NCI-H2196 (cell line): ENCODE results near the gene DRD5.
"Not testable (repeated sequence)": the region's sequence is repeated elsewhere in the genome, so short reads cannot be mapped to it uniquely, and the experiment has no call there.

Source experiments
- DNase-seq: peaks from one replicate; lab custom pipeline; 2025; ENCODE audit not compliant: unreplicated experiment; lab: John Stamatoyannopoulos, UW

Gene DRD5

DNA sequence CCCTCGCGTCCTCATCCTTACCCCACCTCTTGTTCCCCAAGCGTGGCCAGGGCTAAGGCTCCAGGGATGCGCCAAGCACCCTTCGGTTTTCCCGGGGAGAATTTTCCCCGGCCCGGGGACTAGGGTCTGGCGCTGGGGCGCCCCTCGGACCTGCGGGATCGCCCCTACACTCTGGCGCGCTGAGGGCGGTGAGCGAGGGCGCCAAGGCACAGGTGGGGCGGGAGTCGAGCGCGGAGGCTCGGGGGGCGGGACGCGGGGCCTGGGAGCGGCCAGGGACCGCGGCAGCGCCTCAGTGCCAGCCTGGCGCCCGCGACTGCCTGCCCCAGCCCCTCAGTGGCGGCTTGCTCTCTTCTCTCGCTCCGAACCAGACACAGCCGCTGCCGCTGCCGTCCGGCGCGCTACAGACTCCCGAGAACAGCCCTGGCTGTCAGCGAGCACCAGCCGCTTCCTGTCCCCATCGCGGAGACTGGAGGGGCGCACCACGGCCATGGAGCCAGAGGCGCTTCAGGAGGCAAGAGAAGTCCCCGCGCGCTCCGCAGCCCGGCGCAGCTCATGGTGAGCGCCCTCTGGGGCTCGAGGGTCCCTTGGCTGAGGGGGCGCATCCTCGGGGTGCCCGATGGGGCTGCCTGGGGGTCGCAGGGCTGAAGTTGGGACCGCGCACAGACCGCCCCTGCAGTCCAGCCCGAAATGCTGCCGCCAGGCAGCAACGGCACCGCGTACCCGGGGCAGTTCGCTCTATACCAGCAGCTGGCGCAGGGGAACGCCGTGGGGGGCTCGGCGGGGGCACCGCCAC, at the start of gene DRD5:
TSS of gene DRD5 (plus strand) at position 292 of the 793 bp plus-strand sequence. CDS start at position 688, 396 bp downstream.
- DNase-seq = no peak

DNA sequence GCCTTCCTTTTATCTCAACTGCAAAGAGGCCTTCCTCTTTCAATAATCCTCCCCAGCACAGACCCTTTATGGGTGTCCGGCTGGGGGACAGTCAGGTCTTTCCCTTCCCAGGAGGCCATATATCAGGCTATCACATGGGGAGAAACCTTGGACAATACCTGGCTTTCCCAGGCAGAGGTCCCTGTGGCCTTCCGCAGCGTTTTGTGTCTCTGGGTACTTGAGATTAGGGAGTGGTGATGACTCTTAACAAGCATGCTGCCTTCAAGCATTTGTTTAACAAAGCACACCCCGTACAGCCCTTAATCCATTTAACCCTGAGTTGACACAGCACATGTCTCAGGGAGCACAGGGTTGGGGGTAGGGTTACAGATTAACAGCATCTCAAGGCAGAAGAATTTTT, 49.2 kb upstream of the DRD5 start:
- DNase-seq = not testable (repeated sequence)

GRCh38 chr4:9735515-9735914, 45.9 kb upstream of the DRD5 start:
- no peak for DNase-seq

GRCh38 chr4:9737280-9737679, 44.2 kb upstream of the DRD5 start:
- DNase-seq = not testable (repeated sequence)

GRCh38 chr4:9743789-9744188, 37.6 kb upstream of the DRD5 start:
- not testable (repeated sequence) for DNase-seq

- DNase-seq = no peak
These were observed 35.7 kb upstream of the DRD5 start for GRCh38 chr4:9745782-9746181.

- no peak for DNase-seq
These were observed 22.7 kb upstream of the DRD5 start for GRCh38 chr4:9758641-9759317.

GRCh38 chr4:9762823-9763475, 18.5 kb upstream of the DRD5 start:
- DNase-seq = peak; percentile 73

DNA sequence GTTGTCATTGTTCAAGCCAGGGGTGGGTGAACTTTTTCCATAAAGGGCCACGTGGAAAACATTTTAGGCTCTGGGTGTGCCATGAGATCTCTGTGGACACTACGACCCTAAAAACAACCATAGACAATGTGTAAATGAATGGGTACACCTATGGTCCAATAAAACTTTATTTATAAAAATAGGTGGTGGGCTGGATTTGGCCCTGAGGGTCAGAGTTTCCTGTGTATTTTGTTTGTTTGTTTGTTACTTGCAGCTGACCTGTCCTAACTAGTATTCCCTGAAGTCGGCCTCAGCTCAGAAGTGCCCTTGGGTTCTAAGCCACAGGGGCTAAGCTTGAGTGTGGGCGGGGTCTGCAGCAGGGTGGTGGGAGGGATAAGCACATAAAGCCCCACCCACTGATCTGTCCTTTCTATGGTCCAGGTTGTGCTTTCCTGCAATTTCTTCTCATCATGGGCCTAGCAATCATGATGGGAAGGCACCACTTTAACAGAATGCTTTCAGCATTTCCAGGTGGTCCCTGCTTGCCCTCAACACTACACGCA, 17.2 kb upstream of the DRD5 start:
- DNase-seq = no peak

- no peak for DNase-seq
These were observed 16.3 kb upstream of the DRD5 start for GRCh38 chr4:9765091-9765490.

DNA sequence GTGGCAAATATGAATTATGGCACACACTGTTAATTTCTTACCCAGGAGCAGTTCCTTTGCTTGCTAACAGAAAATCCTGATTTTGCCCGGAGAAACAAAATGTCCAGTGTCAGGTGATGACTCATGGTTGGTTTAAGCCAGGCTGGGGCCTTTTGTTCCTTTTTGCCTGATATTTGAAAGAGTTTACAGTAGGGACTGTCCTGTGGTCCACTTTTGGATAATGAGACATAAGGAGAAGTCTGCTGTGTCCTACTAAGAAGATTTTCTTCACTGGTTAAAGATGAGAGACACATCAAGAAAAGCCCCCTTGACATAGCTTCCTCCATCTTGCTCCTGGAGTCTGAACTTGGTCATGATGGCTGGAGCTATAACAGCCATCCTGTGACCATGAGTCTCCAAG, 12.1 kb upstream of the DRD5 start:
- no peak for DNase-seq

DNA sequence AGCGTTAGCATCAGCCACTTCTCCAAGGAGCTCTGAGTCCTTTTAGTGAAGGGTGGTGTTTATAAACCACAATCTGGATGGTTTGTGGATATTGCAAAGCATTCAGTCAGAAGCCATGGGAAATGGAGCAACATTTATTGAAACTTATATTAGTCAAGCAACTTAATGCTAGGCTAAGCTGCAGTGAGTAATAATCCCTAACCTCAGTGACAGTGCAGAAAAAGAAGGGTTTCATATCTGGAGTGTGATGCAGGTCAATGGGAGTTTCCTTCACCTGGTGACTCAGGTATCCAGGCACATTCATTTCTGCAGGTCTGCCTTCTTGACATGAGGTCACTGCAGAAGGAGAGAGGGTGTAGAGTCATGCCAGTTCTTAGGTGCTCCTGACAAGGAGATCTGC, 10.4 kb upstream of the DRD5 start:
- DNase-seq = no peak

DNA sequence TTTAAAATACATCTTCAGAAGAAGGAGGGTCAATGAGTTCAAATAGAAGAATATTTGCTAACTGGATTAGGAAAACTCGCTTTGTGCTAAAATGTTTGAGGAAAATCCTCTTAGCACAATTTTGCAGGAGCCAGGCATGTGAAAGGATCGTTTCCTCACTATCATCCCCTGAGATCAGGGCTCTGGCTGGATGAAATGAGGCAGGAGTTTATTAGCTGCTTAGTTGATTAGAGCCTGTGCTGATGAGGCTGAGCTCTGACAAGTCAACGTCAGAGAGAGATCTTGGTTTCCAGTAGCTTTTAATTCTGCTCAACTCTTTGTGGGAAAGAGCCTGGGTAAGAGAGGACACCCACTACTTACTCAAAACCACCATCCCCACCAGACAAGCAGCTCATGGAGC, 8.0 kb upstream of the DRD5 start:
- no peak for DNase-seq

DNA sequence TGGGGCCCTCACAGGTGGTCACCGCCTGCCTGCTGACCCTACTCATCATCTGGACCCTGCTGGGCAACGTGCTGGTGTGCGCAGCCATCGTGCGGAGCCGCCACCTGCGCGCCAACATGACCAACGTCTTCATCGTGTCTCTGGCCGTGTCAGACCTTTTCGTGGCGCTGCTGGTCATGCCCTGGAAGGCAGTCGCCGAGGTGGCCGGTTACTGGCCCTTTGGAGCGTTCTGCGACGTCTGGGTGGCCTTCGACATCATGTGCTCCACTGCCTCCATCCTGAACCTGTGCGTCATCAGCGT, 652 bp downstream of the DRD5 start:
- no peak for DNase-seq

GRCh38 chr4:9785891-9786290, 4.5 kb downstream of the DRD5 start:
- DNase-seq = not testable (repeated sequence)

DNA sequence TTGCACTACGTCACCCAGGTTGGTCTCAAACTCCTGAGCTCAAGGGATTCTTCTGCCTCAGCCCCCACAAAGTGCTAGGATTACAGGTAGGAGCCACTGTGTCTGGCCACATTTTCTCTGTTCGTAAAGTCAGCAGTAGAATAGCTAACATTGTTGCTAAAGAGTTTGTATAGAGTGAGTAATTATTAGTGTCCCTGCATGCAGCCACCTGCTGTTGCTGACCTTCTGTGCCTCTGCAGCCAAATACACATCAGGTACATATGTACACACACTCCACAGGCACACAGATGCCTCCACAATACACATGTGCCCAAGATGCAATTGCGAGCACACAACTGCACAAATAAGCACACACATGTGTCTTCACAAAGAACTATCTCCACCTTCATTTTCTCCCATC, 10.9 kb downstream of the DRD5 start:
- no peak for DNase-seq

DNA sequence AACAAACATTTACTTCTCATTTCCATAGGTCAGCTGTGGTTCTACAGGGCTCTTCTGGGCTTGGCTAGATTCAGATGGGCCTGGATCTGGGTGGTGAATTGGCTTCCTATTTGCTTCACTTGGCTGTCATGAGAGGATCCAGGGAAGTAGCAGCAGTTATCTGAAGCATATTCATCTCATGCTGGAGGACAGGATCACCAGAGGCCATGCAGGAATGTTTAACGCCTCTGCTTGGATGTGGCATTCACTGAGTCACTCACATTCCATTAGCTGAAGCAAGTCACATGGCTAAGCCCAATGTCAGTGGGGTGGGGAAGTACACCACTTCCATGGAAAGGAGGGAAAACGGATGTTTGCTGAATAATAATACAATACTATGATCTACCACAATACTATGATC, 15.2 kb downstream of the DRD5 start:
- DNase-seq = not testable (repeated sequence)

GRCh38 chr4:9800848-9801247, 19.4 kb downstream of the DRD5 start:
- DNase-seq = peak; percentile 19

GRCh38 chr4:9804918-9805317, 23.5 kb downstream of the DRD5 start:
- DNase-seq = no peak

- DNase-seq = no peak
These were observed 26.6 kb downstream of the DRD5 start for GRCh38 chr4:9808077-9808476.

DNA sequence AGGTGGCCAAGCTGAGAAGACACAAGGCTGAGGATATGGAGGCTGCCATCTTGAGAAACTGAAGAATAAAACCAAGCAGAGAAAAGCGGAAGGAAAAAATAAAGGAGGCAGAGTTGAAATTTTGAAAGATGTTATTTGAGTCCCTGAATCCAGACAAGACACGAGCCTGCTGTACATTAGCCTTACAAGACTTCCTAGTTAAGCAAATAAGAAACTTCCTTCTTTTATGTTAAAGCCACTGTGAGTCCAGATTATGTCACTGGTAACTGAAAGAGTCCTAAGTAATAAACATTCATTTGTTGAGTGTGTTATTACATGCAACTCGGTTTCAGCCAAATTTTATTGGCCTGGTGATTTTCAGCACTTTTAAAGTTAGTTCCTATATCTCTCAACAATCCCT, 30.4 kb downstream of the DRD5 start:
- DNase-seq = no peak
